Fibroblast of lung (primary cell): ENCODE data around the gene DYNC2I2.

ENCODE experiments used
- CTCF ChIP-seq, 2 donors: IDR thresholded peaks in 1 of 2; conservative IDR thresholded peaks in 1 of 2; 1 replicate in 1 of 2; 2 replicates in 1 of 2; pipeline ENCODE4 v1.5.1; 2011 to 2012; ENCODE audit warnings: low read length in 2 of 2, control low read depth in 1 of 2, inconsistent platforms in 1 of 2, low read depth in 1 of 2, mild to moderate bottlenecking in 1 of 2
- EZH2 ChIP-seq: IDR thresholded peaks from 2 replicates; pipeline ENCODE4 v1.5.1; 2012; ENCODE audit warnings: low read length, control low read depth, mild to moderate bottlenecking; ENCODE audit errors: missing control alignments

GRCh38 chr9:128653908-128654307 is 2.7 kb downstream of the DYNC2I2 start:
- TF ChIP-seq EZH2: no peak
- TF ChIP-seq CTCF (conservative IDR thresholded peaks at IDR 0.05 in 1 of 2, IDR thresholded peaks at IDR 0.05 in 1 of 2; ENCODE audit: low read depth in 1 of 2, low read length in 2 of 2): no peak
